Liver (tissue), 3 donors: ENCODE data around the gene COL5A1.

Source experiments
- NR2F2 ChIP-seq: IDR thresholded peaks from 2 replicates; pipeline ENCODE4 v1.6.1; 2016; ENCODE audit warnings: antibody characterized with exemption
- TF ChIP-seq, protein P1 (sequence below): fragments of 150-350 bp; IDR thresholded peaks from 2 replicates; pipeline ENCODE4 v1.5.1; 2017; ENCODE audit warnings: improper control_type of control experiment, low read depth, low read length; ENCODE audit not compliant: missing input control
- donor health status: healthy.
- donor health status: healthy.

- TF ChIP-seq NR2F2, result no peak
- TF ChIP-seq, protein P1, sequence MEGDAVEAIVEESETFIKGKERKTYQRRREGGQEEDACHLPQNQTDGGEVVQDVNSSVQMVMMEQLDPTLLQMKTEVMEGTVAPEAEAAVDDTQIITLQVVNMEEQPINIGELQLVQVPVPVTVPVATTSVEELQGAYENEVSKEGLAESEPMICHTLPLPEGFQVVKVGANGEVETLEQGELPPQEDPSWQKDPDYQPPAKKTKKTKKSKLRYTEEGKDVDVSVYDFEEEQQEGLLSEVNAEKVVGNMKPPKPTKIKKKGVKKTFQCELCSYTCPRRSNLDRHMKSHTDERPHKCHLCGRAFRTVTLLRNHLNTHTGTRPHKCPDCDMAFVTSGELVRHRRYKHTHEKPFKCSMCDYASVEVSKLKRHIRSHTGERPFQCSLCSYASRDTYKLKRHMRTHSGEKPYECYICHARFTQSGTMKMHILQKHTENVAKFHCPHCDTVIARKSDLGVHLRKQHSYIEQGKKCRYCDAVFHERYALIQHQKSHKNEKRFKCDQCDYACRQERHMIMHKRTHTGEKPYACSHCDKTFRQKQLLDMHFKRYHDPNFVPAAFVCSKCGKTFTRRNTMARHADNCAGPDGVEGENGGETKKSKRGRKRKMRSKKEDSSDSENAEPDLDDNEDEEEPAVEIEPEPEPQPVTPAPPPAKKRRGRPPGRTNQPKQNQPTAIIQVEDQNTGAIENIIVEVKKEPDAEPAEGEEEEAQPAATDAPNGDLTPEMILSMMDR, result no peak
Observed at GRCh38 chr9:134779640-134780039, 138.0 kb downstream of the COL5A1 start.
